Loucy (cell line): ENCODE measurements around the gene BCO2.

Experiments
- CTCF ChIP-seq: fragments of 200-600 bp; sonication (generic); conservative IDR thresholded peaks from 2 replicates; pipeline ENCODE4 v1.5.1; 2014; ENCODE audit warnings: mild to moderate bottlenecking, antibody characterized with exemption, low read length
- EZH2phosphoT487 ChIP-seq: fragments of 200-600 bp; IDR thresholded peaks from 2 replicates; pipeline ENCODE4 v1.6.1; 2018; ENCODE audit warnings: antibody characterized with exemption, mild to moderate bottlenecking, moderate library complexity, borderline replicate concordance

GRCh38 chr11:112177589-112177988, 2.3 kb downstream of the BCO2 start:
- TF ChIP-seq CTCF (no peak), EZH2phosphoT487 (no peak)
